Lung (tissue), 12 donors: Measurements from ENCODE around the gene OR9Q1. TPM values are rescaled to one million over a fixed set of nuclear protein-coding genes. Genes with fewer than 3 reads are reported as not detected.

Source experiments
- ATAC-seq: fragments of 200-7000 bp; cut with Tn5 transposase; one replicate; pipeline ENCODE4 v1.9.1; 2020; ENCODE audit warnings: moderate number of reproducible peaks; ENCODE audit not compliant: insufficient read depth, low FRiP score
- DNase-seq, 3 donors: peaks; one replicate each; pipeline ENCODE4 v3.0.0-alpha.2; 2013 to 2017
- H3K27ac ChIP-seq, 2 donors: one replicate each; pipeline ENCODE4 v1.5.1; 2013; ENCODE audit warnings: mild to moderate bottlenecking in 2 of 2, moderate library complexity in 2 of 2, control low read depth in 1 of 2, inconsistent platforms in 1 of 2, low read depth in 1 of 2, low read length in 1 of 2
- H3K27me3 ChIP-seq, 3 donors: one replicate each; pipeline ENCODE4 v1.5.1; 2013; ENCODE audit warnings: low read length in 2 of 3; ENCODE audit not compliant: control insufficient read depth in 3 of 3, insufficient read depth in 3 of 3
- H3K36me3 ChIP-seq, 4 donors: one replicate each; pipeline ENCODE4 v1.5.1; 2013; ENCODE audit warnings: low read length in 4 of 4, mild to moderate bottlenecking in 1 of 4, moderate library complexity in 1 of 4; ENCODE audit not compliant: control insufficient read depth in 4 of 4, insufficient read depth in 4 of 4
- H3K4me1 ChIP-seq, 5 donors: one replicate each; pipeline ENCODE4 v1.5.1; 2013; ENCODE audit warnings: low read length in 5 of 5, mild to moderate bottlenecking in 2 of 5, moderate library complexity in 1 of 5; ENCODE audit not compliant: control insufficient read depth in 5 of 5, insufficient read depth in 5 of 5
- H3K4me3 ChIP-seq: one replicate; pipeline ENCODE4 v1.5.1; 2013; ENCODE audit warnings: mild to moderate bottlenecking, control low read depth, moderate library complexity
- H3K9ac ChIP-seq, 2 donors: one replicate each; pipeline ENCODE4 v1.5.1; 2013; ENCODE audit warnings: low read length in 2 of 2, control low read depth in 1 of 2; ENCODE audit not compliant: insufficient read depth in 1 of 2
- H3K9me3 ChIP-seq, 4 donors: one replicate each; pipeline ENCODE4 v1.5.1; 2013; ENCODE audit warnings: low read length in 3 of 4, mild to moderate bottlenecking in 1 of 4, moderate library complexity in 1 of 4; ENCODE audit not compliant: control insufficient read depth in 4 of 4, insufficient read depth in 3 of 4
- CTCF ChIP-seq: IDR thresholded peaks from 2 replicates; pipeline ENCODE4 v1.5.1; 2012; ENCODE audit warnings: mild to moderate bottlenecking; ENCODE audit errors: control extremely low read depth, extremely low read depth
- WGBS, 2 donors: extraction: QIAGEN DNeasy Blood & Tissue Kit; methylation state at CpG; one replicate each; pipeline ENCODE4 v1.1.7; 2013; 5-methylcytosine and 5-hydroxymethylcytosine counted together
- polyA plus RNA-seq, 2 donors: library from polyadenylated mRNA; stranded (reverse); fragments of 200-250 nt; gene quantifications; one replicate each; pipeline ENCODE4 v1.2.1, GENCODE V29; 2013
- total RNA-seq, 2 donors: library from RNA; depleted of rRNA in 1 of 2; stranded (reverse); fragments of >200 nt in 1 of 2; gene quantifications; one replicate each; pipeline ENCODE4 v1.2.1, GENCODE V29; 2014 to 2021
- donor health status: control.
- donor health status: control.
- donor health status: Bipolar disorder and iron deficiency.
- donor health status: healthy.
- donor health status: DM: yes; HTN: yes; CAD: no.

The OR9Q1 gene
- total and polyA plus RNA-seq, 4 donors: 0.14 TPM; not detected in 3

- Histone ChIP-seq H3K27me3 (no peaks in the 10 kb centered on the region), H3K4me3 (no peak overlapping the region), H3K4me1 (no peaks in the 10 kb centered on the region), H3K9ac (no peak overlapping the region), H3K27ac (no peak overlapping the region), H3K36me3 (no peaks in the 10 kb centered on the region), H3K9me3 (peaks cover 0 to 3% (median 0%) of the 10 kb centered on the region in 4 donors)
- no peak for TF ChIP-seq CTCF
- 13 to 17% methylated on average over 2 of the region's 2 CpGs for WGBS, 2 donors
- no peak for ATAC-seq
- DNase-seq: peak in 2 of 3 donors; percentile 15 to 25
Measured at GRCh38 chr11:57977709-57978108, 46.0 kb upstream of the OR9Q1 start.

GRCh38 chr11:57978686-57979531 is 44.8 kb upstream of the OR9Q1 start:
- TF ChIP-seq CTCF: no peak
- no peaks in the 10 kb centered on the region for H3K36me3 ChIP-seq
- WGBS, 2 donors: 73 to 92% methylated on average over 3 of the region's 3 CpGs
- peaks cover 0 to 3% (median 0%) of the 10 kb centered on the region in 4 donors for H3K9me3 ChIP-seq
- no peaks in the 10 kb centered on the region for H3K27me3 ChIP-seq
- no peak overlapping the region for H3K4me3 ChIP-seq
- ATAC-seq: no peak
- no peak for DNase-seq
- H3K9ac ChIP-seq: no peak overlapping the region
- H3K27ac ChIP-seq: no peak overlapping the region
- H3K4me1 ChIP-seq: no peaks in the 10 kb centered on the region

GRCh38 chr11:57979532-57980079 is 44.1 kb upstream of the OR9Q1 start:
- DNase-seq (no peak), ATAC-seq (no peak)
- Histone ChIP-seq H3K4me1 (no peaks in the 10 kb centered on the region), H3K27me3 (no peaks in the 10 kb centered on the region), H3K9ac (no peak overlapping the region), H3K9me3 (peaks cover 0 to 3% (median 0%) of the 10 kb centered on the region in 4 donors), H3K36me3 (no peaks in the 10 kb centered on the region), H3K4me3 (no peak overlapping the region), H3K27ac (no peak overlapping the region)
- no peak for TF ChIP-seq CTCF
- WGBS, 2 donors: 90 to 97% methylated on average over 1 of the region's 1 CpG
